Posterior vena cava (tissue), 2 donors: Measurements from ENCODE around the gene SLC6A20. TPM values are rescaled to one million over a fixed set of nuclear protein-coding genes. Genes with fewer than 3 reads are reported as not detected.
"Not testable (repeated sequence)": the region's sequence is repeated elsewhere in the genome, so short reads cannot be mapped to it uniquely, and the experiment has no call there.

Experiments
- DNase-seq: peaks from one replicate; pipeline ENCODE4 v3.0.0-alpha.2; 2020; ENCODE audit warnings: low spot score
- intact Hi-C, 2 donors: fragments of 100-400 bp; cut with DNase I; formaldehyde crosslinking; loops; one replicate each; pipeline versions ENCODE4 v1.14.1 to v1.14.2; 2022 to 2023
- total RNA-seq, 2 donors: library from RNA; stranded (reverse); fragmentation: NEBNext Ultra II Directional; extraction: Animal tissue kit (Norgen Biotek cat#: 25700); gene quantifications; one replicate each; pipeline ENCODE4 v1.2.1, GENCODE V29; 2021
- donor health status: DM: yes; HTN: yes; CAD: no.
- donor health status: DM: yes; HTN: yes; CAD: no.

Gene SLC6A20
- total RNA-seq, 2 donors from 2014 or later, result 0.28 TPM; not detected in 1

DNA sequence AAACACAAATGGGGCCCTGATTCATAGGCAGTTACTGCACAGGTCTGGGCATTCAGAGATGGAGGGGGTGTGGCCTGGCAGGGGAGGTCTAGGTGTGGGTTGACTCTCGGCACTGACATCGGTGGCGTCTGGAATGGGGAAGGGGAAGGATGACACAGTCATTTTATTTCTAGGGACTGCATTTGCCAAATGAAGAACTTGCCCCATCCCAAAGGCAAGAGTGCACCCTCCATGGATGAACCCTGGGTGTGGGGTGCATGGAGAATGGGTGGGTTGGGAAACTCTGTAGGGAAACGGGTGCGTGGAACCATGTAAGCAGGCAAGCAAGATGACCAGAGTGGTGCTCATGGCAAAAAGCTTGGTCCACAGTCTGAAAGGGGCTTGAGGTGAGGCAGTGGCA, 24.5 kb downstream of the SLC6A20 start:
- intact Hi-C loops, result loop anchor here in 1 of 2 donors (10.0 kb wide), 1 partner anchor 143 kb away; no protein-coding TSS in a partner anchor
- DNase-seq, result no peak

DNA sequence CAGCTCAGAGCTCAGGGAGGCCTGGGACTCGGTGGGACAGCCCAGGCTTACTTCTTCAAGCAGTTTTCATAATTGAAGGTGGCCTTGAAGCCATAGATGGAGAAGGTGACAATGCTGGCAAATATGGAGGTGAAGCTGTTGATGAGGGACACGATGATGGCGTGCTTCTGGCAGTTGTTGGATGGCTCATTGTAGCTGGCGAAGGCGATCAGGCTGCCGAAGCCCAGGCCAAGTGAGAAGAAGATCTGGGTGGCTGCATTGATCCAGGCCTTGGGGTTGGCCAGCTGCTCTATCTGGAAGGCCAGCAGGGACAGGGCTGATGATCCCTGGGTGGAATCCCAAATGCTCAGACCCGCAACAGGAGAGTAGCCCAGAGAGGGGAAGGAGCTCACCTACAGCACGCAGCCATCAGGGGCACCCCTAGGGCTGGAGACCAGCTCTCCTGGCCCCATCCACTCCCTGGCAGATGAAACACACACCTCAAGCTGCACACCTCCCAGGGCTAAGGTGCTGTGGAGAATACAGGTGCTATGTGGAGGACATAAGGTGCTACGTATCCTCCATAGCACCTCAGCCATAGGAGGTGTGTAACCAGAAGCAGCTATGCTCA, 25.1 kb downstream of the SLC6A20 start:
- intact Hi-C loops, result loop anchor here in 1 of 2 donors (10.0 kb wide), 1 partner anchor 144 kb away; no protein-coding TSS in a partner anchor
- no peak for DNase-seq

DNA sequence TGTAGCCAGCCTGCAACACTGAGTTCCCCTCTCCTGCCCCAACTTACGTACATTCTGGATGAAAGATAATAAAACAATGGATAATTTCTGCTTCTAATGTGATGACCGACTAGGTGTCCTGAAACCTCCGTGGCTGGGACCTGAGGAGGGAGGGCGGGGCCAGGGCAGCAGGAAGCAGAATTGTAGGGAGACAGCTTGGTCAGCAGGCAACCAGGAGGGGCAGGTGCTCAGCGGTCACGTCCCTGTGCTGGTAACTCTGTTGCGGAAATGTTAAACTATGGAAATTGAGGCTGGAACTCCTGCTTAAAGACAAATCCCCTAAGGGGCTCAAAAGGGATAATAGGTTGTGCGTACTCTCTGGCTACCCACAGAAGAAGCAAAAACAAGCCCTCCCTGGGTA, 30.4 kb downstream of the SLC6A20 start:
- no peak for DNase-seq
- intact Hi-C loops, result loop anchor here in 1 of 2 donors (10.0 kb wide), 1 partner anchor 139 kb away; no protein-coding TSS in a partner anchor

DNA sequence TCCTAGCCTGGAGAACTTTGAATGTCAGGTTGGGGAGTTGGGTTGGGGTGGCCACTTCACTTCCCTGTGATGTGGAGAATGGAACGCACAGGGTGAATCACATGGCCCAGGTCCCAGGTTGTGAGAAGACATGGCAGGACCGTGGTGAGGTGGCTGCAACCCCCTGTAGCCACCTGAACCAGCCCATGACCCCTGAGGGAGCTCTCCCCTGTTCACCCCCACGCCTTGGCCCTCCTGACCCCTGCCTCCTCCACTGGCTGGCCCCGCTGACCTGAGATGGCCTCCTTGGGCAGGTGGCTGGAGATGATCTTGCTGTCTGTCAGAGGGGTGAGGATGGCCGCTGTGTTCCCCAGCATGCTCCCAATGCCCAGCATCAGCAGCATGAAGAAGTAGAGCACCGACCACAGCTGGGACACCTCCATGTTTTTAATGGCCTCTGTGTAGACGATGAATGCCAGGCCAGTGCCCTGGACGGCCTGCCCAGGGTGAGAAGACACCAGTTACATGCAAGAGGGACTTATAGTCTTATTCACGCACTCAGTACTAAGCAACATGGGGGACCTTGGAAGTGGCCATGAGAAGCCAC, 31.0 kb downstream of the SLC6A20 start:
- DNase-seq, result no peak
- intact Hi-C loops, result loop anchor here in 1 of 2 donors (10.0 kb wide), 1 partner anchor 139 kb away; no protein-coding TSS in a partner anchor

DNA sequence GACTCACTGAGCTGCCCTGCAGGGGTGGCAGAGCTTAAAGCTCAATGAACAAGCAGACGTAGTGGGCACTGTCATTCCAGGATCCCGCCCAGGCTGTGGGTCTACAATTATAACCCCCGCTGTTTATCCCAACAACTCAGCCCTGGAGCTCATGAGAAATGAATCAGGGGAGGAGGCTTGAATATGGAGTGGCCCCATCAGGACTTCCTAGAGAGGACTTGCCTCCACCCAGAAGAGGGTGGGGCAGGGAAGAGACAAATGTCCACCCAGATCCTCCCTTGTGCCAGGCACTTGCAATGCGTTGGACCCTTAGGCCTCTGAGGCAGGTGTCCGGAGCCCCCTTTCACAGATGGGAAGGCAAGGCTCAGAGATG, 33.0 kb downstream of the SLC6A20 start:
- intact Hi-C loops, result loop anchor here in 1 of 2 donors (10.0 kb wide), 1 partner anchor 142 kb away; no protein-coding TSS in a partner anchor
- DNase-seq, result no peak

DNA sequence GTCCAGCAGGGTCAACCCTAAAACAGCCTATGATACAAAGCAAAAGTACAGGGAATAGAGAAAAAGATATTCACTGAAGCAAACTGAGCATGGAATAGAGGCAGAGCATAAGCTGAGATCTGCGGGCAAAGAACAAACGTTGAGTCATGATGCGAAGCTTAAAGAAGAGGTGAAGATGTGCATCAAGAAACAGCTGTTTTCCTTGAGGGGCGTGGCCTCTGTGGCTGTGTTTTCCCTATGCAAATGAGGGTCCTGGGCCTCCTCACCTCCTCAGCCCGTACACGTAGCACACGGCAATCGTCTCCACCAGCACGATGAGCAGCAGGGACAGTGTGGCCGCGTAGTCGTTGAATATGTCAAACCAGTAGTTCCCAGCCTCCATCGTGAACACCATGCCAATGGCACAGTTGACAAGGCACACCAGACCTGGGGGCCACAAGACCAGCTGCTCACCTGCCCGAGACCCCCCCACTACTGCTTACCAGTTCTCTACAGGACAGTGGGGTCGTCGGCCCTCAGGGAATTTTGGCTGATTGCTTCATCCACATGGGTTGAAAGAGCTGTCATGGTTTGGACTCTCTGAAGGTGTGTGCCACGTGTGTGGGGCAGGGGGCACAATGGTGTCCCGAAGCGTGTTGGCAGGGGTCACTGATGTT, 33.6 kb downstream of the SLC6A20 start:
- DNase-seq, result no peak
- intact Hi-C loops, result loop anchor here in 1 of 2 donors (10.0 kb wide), 1 partner anchor 142 kb away; no protein-coding TSS in a partner anchor

DNA sequence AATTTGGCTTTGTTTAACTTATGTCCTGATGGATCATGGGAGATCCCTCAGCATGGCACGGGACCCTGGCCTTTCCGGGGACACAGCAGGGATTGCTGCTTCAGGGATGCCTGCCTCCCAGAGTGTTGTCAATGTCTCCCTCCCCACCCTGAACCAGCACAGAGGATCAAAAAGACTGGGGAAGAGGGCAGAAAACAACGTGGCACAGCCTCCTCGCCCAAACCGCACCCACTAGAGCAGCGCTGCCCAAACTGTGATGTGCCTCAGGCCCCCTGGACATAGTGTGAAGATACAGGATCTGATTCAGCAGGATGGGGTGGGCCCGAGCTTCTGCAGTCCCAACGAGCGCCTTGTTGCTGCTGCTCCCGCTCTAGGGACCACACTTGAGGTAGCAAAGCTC, 34.5 kb downstream of the SLC6A20 start:
- intact Hi-C loops, result loop anchor here in 1 of 2 donors (10.0 kb wide), 1 partner anchor 143 kb away; no protein-coding TSS in a partner anchor
- DNase-seq, result no peak

DNA sequence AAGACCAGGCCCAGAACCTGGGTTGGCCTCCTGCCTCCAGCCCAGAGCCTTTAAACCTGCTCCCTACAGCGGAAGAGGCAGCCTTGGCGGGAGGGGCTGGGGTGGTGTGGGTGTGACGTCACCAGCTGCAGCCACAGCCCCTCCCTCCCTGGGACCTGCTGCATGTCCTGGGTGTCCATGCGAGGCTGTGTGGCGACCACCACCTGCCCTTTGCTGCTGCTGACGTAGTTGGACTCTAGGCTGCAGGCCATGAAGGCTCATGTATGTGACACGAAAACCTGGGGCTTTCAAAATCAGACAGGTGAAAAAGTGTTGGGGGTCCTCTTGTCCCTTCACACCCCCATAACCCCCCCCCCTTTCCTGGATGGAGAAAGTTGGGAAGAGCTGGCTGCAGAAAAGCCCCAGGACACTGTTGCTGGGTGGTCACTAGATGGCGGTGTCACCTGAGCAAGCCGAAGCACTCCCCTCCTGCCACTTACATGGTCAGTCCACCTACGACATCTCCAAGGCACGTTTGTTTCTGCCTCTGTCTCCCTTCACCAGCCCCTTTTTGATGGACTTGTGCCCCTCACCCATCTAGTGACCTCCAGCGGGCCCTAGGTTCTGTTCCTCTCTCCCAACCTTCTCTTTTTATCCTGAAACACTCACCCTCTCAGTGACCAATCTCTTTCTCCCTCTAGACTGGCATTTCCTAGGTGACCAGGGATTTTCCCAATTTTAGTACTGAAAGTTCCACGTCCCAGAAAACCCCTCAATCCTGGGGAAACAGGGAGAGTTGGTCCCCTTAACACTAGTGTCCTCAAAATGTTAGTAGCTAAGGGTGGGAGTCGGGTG, 35.2 kb downstream of the SLC6A20 start:
- intact Hi-C loops, result loop anchor here in 1 of 2 donors (10.0 kb wide), 1 partner anchor 144 kb away; no protein-coding TSS in a partner anchor
- DNase-seq, result no peak

DNA sequence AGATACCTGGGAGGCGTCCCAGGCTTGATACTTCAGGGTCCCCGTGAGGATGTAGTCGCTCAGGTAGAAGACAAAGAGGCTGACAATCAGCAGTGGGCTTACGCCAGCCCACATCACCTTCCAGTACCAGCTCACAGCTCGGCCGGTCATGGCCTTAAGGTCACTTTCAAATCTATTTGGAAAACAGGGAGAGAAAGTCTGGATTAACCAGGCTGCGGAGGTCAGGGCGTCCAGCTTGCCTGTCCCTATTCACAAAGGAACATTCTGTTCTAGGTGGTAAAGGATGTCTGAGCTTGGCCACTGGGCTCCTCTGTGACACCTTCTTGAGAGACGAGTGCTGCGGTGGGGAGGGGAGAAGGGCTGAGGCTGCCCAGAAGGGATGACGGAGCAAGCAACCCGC, 36.5 kb downstream of the SLC6A20 start:
- intact Hi-C loops, result loop anchor here in 1 of 2 donors (10.0 kb wide), 1 partner anchor 145 kb away; no protein-coding TSS in a partner anchor
- no peak for DNase-seq

DNA sequence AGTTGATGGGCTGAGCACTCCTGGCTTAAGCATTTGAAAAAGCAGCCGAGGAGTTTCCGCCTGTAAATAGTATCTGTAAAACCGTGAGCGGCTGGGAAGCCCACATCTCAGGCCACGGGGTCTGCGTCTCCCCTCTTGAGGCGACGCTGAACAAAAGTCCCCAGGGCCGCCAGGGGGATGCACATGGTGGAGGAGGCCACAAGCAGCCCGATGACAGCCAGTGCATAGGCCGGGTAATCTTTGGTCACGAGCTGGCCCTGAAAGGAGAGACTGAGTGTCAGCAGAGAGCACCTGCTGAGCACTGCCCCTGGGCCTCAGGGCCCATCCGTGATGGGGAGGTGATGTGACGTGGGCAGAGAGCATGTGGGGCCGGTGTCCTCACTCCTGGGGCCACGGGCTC, 37.5 kb downstream of the SLC6A20 start:
- DNase-seq, result no peak
- intact Hi-C loops, result no loop called here

DNA sequence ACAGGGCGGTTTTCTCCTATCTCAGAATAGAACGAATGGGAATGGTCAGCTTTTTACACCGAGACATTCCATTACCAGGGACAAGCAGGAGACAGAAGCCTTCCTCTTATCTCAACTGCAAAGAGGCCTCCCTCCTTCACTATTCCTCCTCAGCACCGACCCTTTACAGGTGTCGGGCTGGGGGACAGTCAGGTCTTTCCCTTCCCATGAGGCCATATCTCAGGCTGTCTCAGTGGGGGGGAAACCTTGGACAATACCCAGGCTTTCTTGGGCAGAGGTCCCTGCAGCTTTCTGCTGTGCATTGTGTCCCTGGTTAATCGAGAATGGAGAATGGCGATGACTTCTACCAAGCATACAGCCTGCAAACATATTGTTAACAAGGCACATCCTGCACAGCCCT, 39.2 kb downstream of the SLC6A20 start:
- DNase-seq, result not testable (repeated sequence)

DNA sequence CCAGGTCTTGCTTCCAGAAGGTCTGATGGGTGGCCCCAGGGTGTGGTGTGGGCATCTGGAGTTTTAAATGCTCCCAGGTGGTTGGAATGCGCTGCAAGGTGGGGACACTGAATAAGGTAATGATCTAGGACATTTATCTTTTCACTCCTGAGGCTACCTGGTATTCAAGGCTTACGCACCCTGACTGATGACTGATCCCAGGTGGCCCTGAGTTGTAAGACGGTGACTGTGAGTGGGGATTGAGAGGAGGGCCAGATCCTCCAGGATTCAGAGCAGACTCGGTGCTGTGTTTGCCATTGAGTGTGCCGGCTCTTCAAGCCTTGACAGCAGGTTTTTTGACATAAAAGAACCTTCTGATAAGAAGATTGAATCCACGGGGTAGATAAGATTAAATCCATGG, 40.3 kb downstream of the SLC6A20 start:
- intact Hi-C loops, result no loop called here
- DNase-seq, result no peak

More for the DNA sequence above, 39.2 kb downstream of the SLC6A20 start:
- intact Hi-C loops, result not testable (repeated sequence)

DNA sequence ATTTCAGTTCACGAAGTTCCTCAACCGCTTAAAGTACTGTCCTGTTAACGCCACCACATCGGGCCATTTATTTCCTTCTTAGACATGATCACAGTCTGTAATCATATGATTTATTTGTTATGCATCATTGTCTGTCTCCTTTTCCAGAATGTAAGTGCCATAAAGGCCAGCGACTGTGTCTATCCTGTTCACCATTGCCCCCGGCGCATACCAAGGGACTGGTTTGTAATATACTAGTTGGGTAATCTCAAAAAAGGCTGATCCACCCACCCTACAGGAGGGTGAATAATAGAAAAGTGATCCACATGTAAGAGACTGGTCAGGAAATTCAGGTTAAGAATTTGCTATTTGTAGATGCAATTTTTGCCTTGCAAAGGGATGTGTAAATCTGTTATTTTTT, 41.9 kb downstream of the SLC6A20 start:
- intact Hi-C loops, result no loop called here

DNA sequence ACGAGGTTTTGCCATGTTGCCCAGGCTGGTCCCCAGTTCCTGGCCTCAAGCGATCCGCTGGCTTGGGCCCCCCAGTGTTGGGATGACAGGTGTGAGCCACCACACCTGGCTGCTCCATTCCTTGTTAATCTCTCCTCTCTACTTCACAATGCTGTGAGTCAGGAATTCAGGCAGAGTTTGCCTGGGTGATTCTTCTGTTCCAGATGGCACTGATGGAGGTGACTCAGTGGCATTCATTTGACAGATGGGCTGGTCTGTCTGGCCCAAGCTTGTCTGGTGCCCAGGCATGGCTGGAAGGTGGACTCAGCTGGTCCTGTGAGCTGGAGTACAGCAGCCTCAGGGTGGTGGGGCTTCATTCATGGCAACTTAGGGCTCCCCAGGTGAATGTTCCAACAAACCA, 43.2 kb downstream of the SLC6A20 start:
- intact Hi-C loops, result no loop called here
- DNase-seq, result no peak

More for the DNA sequence above, 41.9 kb downstream of the SLC6A20 start:
- DNase-seq, result no peak

DNA sequence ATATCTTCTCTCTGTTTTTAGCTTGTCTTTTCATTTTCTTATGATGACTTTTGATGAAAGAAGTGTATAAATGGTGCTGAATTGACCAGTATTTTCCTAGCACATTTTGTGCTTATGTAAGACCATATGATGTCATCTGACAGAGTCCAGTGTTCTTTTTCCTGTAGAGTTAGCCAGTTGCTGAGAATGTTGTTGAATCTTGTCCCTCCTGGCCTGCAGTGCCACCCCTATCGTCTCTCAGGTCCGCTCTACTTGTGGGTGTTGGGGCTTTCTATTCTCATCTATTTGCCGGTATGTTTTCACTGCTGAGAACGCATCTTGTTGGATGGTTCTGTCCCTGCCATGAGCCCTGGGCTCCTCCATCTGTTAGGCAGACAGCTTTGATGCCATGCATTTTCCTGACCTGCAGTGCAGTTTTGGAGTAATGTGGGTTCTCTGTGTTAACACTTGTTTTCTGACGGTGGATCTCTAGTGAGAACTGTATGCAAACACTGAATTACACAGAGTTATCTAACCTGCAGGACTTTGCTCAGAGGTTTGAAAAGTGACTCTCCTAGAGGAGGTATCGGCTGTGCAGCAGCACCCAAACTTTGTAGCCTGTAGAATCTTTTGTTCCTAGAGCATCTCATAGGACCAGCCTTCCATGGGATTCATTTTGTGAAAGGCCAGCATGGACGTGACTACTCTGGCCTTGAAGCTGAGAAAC, 44.6 kb downstream of the SLC6A20 start:
- no peak for DNase-seq
- intact Hi-C loops, result no loop called here

DNA sequence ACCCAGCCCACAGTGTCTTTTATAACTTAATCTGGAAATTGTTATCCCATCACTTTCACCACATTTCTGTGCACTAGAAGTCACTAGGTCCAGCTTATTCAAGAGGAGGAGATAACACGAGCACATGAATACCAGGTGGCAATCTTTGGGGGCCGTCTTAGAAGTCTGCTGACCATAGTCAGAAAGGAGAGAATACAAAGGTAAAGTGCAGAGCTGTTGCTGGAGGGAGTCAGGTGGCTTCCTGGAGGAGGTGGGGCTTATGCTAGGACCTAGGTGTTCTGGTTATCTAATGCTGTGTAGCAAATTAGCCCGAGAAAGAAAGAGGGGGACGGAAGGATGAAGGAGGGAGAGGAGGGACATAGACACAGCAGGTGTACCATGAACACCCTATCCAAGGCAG, 46.5 kb downstream of the SLC6A20 start:
- DNase-seq, result no peak
- intact Hi-C loops, result no loop called here

DNA sequence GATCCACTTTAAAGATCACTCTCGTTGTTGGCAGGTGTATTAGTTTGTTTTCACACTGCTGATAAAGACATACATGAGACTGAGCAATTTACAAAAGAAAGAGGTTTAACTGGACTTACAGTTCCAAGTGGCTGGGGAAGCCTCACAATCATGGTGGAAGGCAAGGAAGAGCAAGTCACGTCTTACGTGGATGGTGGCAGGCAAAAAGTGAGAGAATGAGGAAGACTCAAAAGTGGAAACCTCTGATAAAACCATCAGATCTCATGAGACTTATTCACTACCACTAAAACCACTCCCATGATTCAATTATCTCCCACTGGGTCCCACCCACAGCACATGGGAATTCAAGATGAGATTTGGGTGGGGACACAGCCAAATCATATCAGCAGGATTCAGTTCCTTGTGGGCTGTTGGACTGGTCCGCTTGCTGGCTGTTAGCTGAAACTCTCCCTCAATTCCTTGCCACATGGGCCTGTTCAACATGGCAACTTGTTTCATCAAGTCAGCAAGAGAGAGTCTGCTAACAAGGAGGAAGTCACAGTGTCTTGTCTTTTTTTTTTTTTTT, 47.2 kb downstream of the SLC6A20 start:
- DNase-seq, intact Hi-C loops: not testable (repeated sequence)

DNA sequence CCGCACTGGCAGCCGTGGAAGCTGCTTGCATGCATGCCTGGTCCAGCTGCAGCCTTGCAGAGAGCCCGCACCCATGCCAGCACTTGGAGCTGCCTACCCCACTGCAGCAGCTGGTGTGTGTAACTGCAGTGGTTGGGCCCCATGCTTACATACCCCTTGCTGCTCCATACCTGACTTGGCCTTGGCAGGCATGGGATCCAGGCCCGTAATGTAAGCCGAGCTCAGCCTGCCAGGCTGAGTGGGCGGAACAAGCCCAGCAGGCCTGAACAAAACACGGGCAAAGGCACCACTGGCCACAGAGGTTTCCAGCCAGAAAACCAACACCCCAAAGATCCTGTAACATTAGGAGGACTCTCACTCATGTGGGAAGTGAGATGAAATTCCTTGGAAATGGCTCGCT, 48.3 kb downstream of the SLC6A20 start:
- intact Hi-C loops, result no loop called here
- DNase-seq, result no peak
